ENCODE measurements around the gene SND1. TPM values are rescaled to one million over a fixed set of nuclear protein-coding genes. Genes with fewer than 3 reads are reported as not detected.

SND1 gene
- total and polyA plus RNA-seq, 4 donors: 59.4 to 214 (median 84.1) TPM

GRCh38 chr7:128141683-128142195 is 489.7 kb downstream of the SND1 start:
- Histone ChIP-seq H3K27me3 (ENCODE audit: control insufficient read depth in 4 of 4, insufficient read depth in 4 of 4, low read length in 3 of 4) (no peaks in the 10 kb centered on the region), H3K9me3 (ENCODE audit: control insufficient read depth in 4 of 4, low read length in 3 of 4) (peaks cover 0 to 3% (median 1%) of the 10 kb centered on the region in 4 donors), H3K4me3 (ENCODE audit: low read depth in 1 of 3, low read length in 3 of 3) (no peak overlapping the region), H3K36me3 (ENCODE audit: control insufficient read depth in 4 of 4, insufficient read depth in 3 of 4, low read depth in 1 of 4, low read length in 3 of 4) (no peaks in the 10 kb centered on the region), H3K27ac (ENCODE audit: low read depth in 1 of 2, low read length in 2 of 2) (no peak overlapping the region), H3K9ac (ENCODE audit: low read depth in 1 of 2, low read length in 2 of 2) (no peak overlapping the region), H3K4me1 (ENCODE audit: control insufficient read depth in 4 of 4, insufficient read depth in 4 of 4, low read length in 3 of 4) (no peaks in the 10 kb centered on the region)
- WGBS: 88% methylated on average over 6 of the region's 6 CpGs
- no peak for DNase-seq (ENCODE audit: low spot score)
- TF ChIP-seq MAX (IDR thresholded peaks at IDR 0.05) (no peak), CTCF (IDR thresholded peaks at IDR 0.05; ENCODE audit: low read depth, low read length, missing input control) (no peak), EGR1 (IDR thresholded peaks at IDR 0.05; ENCODE audit: low read depth in 2 of 2) (no peak), ZBTB33 (IDR thresholded peaks at IDR 0.05) (no peak)

Small RNA genes within 50 kb of the gene (small RNA-seq; reads per million reads assigned to genes)
- not detected for gene MIR593

Other genes starting within 250 kb of the SND1 start
- gene GCC1, start 66.6 kb upstream of the SND1 start, total RNA-seq: 10 to 100 TPM in 1 of 2 donors, 1 to 10 TPM in 1; 8.7 to 16.1 TPM
- gene GCC1, start 66.6 kb upstream of the SND1 start, polyA plus RNA-seq: 1 to 10 TPM; 4.6 to 7.3 TPM
- gene ARF5, start 63.8 kb upstream of the SND1 start, total RNA-seq: 10 to 100 TPM; 47.8 to 49.6 TPM
- gene ARF5, start 63.8 kb upstream of the SND1 start, polyA plus RNA-seq: 10 to 100 TPM; 61.1 to 90.0 TPM
- gene FSCN3, start 58.5 kb upstream of the SND1 start, total RNA-seq: under 1 TPM; 0.23 to 0.67 TPM
- not detected for gene FSCN3, start 58.5 kb upstream of the SND1 start, polyA plus RNA-seq
- not detected for gene PAX4, start 34.1 kb upstream of the SND1 start, total RNA-seq
- gene PAX4, start 34.1 kb upstream of the SND1 start, polyA plus RNA-seq: not detected

Measured in liver (tissue), 10 donors.